NCI-H2171 treated with DMSO at 0.1 percent for 48 hours (cell line): ENCODE measurements around the gene CCDC88C.

Experiments
- DNase-seq: peaks from one replicate; lab custom pipeline; 2025; lab: John Stamatoyannopoulos, UW

Gene CCDC88C

DNA sequence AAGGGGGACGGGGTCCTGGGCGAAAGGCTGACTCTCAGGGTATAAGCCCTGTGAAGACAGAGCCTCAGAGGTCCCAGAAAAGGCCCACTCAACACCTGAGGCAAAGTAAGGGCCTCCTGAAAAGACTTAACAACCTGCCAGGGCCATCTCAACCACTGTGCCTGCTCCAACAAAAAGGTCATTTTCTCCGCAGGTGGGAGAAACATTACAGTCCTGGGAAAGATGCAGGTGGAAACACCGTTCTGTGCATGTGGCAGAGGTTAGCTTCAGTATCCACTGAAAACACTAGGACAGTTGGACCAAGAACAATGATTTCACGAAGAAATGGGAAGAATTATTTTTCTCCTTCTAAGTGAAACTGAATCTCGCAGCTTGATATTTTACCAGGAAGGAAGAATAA is 50.9 kb downstream of the CCDC88C start:
- DNase-seq: no peak

DNA sequence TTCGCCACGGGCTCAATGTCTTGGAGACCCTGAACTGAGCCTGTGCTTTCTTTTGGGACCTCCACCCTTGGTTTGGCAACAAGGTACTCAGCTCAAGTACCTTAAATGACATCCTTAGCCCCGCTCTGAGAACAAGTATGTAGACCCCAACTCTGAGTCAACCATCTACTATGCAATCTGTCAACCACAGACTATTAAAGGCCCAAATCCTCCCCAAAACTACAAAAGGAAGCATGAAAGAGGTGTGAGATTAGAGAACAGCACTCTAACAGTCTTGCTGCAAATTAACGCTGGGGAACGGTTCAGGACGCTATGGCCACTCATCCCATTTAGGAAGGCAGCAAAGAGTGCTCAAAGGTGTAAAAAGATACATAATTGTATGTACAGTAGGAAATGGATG is 52.1 kb downstream of the CCDC88C start:
- no peak for DNase-seq

DNA sequence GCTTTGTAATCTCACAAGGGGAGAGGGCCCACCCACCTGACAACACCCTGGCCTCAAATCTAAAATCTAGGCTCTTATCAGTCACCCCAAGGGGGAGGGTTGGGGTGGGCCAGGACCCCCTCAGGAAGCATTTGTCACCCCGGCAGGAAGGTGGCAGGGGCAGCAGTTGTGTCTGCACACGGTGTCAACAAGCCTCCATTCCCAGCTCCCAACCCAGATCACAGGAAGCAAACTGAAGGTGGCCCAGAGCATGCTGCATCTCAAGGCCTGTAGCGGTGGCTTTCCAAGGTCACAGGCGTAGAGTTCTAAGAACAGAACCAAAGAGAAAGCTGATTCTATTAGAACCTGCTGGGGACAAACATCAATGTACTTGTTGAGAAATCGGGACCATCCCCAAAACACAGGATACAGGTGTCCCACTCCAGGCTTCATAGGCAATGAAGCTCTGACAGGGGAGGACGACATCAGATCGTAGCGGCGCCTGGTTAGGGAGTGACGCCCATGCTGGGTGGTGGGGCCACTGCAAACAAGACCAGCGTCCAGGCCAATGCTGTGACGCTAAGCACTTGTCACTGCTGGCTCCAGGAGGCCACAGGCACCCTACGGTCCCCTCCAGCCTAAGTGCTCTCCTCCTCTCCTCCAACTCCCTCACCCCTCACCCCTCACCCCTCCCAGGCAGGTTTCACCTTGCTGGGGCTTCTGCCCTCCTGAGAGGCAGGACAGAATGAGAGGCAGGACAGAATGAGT is 52.9 kb downstream of the CCDC88C start:
- DNase-seq: no peak

DNA sequence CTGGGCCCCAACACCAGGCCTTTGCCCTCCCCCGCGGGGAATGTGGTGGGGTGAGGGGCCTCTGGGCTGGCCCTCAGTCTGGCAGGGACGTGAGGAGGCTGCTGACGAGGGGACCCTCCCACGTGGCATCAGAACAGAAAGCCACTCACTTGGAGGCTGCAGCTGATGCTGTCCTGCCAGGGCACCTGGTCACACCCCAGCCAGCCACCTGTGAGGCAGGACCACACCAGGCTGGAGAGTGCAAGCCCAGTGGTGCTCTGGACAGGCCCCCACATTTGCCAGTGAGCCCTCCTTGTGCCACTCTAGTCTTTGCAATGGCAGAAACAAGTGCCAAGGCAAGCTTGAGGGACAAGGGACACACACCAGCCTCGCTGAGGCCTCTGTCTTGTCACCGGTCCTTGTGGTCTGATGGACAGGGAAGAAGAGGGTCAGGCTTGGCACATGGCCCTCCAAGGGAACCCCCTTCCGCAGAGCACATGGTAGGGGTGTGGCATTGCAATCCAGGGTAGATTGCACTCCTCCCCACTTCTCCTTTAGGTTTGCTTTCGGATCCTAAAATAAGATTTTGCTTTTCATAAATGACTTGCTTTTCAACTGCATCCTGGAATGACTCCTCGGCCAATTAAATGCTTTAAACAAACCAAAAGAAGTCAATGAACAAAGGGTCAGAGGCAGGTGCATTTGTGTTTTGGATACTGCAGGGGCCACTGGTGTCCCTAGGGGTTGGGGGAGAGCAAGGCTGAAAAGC is 53.7 kb downstream of the CCDC88C start:
- no peak for DNase-seq

DNA sequence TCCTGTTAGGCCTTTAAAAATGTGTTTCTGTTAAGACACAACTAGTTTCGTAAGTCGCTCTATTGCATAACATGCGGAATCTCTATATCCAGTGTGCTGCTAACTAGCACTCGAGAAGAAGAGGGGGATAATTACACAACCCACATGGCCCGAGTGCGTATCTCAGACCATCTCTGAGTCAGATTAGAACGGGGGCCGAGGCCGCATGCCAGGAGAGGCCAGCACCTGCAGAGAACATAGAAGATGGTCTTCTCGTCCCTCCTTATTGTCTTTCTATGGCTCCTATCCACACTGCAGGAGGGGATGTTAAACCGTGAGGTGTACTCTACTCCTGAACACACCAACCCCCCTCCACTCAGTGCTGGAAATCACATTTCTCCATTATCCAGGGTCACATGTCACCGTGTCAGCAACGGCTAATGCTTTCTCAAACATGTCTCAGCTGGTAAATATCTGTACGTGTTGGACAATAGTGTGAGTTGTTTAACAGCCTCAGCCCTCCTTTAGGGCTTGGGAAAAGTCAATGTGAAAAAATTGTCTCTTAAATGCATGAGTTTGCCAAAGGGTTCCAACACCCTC is 56.3 kb downstream of the CCDC88C start:
- no peak for DNase-seq

DNA sequence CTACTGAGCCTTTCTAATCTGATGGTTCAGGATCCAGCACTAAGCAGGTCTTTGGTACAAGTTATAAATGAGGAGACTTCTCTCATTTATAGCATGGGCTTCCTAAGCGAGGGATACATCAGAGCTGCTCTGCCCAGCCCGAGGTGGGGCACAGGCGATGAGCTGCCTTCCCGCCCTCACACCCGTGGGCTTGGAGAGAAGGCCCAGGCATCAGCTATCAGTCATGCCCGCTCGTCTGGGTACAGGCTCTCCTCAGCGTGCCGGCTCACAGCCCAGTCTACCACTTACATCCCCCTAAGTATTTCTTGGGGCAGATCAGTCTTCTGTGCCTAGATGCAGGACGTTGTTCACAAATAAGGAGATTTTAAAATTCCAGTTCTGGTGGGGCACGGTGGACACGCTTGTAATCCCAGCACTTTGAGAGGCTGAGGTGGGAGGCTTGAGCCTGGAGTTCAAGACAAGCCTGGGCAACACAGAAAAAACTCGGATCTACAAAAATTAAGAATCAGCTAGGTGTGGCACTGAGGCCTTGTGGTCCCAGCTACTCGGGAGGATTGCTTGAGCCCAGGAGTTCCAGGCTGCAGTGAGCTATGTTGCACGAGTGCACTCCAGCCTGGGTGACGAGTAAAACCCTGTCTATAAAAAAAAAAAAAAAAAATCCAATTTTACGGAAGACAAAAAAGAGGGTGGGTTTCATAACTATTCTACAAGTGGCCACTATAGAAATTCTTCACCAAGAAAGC is 57.0 kb downstream of the CCDC88C start:
- DNase-seq: no peak

DNA sequence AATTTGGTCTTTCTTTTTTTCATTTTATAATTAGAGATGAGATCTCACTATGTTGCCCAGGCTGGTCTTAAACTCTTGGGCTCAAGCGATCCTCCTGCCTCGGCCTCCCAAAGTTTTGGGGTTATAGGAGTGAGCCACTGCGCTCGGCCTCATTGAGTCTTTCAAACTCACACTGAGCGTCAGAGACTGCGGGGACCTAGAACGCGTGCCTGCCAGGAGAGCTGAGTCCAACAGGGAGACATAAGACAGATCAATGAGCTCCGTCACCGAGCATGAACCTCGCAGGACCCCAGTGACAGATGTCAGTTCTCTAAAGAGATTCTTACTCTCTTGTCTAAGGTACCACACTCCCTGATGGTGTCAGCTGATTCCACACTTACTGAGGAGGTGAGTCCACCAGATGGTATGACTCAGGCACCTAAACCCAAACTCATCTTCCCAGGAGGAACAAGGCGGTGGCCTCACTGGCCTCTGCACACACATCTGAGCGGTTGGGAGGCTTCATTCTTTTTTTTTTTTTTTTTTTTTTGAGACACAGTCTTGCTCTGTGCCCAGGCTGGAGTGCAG is 58.9 kb downstream of the CCDC88C start:
- DNase-seq: peak; percentile 65

DNA sequence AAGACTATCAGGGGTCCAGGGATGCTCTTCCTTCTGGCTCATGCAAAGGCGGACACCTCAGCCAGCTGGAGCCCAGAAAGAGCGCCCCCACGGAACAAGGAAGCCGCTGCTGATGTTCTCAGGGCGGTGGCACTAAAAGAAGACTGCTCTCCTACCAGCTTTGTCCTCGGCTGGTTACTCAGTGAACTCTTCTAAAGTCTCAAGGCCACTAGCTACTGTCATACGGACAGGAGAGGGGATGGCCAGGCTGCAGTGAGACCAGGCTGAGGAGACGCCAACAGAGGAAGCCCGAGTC is 59.6 kb downstream of the CCDC88C start:
- DNase-seq: no peak

DNA sequence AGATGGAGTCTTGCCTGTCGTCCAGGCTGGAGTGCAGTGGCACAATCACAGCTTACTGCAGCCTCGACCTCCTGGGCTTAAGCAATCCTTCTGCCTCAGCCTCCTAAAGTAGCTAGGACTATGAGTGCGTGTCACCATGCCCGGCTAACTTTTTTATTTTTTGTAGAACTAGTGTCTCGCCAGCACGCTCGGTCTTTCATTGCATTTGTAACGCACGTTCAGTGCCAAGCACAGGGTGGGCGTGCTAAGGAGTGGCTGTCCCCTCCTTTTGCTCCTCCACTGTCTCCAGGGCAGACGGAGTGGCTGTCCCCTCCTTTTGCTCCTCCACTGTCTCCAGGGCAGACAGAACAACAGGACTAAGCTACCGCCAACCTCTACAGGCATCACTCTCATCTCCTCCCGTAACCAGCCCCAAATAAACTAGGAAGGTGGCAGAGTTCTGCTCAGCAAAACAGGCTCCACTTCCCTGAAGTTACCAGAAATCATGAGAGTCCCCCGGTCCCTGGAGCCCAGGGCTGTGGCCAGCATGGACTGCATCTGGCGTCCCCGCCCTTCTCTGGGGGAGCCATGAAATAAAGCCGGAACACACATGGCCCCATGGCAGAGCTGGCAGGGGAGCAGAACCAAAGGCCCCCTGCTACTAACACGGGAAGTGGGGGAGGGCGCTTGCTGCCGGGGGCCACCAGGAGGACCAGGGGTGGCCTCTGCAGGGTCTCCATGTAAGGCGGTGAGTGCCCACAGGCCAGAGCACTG is 60.2 kb downstream of the CCDC88C start:
- no peak for DNase-seq

DNA sequence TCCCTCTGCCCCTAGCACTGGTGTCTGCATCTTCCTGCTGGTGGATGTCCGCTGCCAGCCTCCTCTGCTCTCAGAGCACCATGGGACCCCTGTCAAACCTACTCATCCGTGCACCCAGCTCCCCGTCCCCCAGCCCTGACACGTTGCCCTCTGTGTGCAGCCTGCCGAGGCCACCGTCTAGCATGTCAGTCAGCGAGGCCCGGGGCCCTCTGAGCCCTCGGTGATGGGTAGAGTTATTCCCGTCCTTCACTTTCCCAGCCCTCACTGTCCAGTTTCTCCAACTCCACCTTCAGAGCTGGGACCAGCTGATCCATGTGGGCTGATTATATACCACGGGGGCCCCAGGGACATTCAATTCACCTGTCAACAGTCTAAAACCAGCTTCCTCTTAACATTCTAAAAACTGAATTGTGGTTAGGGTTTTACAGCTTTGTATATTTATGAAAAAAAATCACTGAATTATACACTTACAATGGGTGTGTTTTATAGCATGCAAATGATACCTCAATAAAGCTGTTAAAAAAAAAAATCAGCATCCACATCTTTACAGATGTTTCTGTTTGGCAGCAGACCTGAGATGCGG is 61.3 kb downstream of the CCDC88C start:
- no peak for DNase-seq

DNA sequence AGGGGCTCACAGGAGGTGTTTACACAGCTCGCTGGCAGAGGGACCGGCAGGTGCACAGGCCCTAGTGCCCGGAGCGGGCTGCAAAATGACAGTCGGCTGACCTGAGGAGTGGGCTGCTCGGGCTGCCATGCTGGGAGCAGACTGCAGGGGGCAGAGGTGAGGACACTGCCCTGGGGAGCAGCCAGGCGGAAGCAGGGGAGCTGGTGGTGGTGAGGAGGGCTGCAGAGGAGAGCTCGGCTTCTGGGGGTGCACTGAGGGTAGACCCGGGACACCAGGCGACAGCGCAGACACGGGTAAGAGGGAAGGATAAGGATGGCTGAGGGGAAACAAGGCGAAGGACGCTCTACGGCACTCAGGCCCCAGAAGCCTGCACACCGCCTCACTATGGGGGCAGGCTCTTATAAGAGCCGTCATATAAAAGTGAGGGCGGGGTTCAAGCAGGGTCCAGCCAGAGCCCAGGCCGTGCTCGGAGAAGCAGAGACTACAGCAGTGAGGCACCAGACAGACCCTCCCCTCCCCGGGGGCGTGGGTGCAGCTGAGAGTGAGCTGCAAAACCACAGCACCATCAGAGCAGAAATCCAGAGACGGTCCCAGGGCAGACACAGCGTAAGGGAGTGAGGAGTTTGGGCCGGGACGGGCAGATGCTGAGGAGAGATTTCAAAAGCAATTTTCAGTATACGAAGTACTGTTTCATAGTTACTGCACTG is 62.5 kb downstream of the CCDC88C start:
- DNase-seq: no peak

DNA sequence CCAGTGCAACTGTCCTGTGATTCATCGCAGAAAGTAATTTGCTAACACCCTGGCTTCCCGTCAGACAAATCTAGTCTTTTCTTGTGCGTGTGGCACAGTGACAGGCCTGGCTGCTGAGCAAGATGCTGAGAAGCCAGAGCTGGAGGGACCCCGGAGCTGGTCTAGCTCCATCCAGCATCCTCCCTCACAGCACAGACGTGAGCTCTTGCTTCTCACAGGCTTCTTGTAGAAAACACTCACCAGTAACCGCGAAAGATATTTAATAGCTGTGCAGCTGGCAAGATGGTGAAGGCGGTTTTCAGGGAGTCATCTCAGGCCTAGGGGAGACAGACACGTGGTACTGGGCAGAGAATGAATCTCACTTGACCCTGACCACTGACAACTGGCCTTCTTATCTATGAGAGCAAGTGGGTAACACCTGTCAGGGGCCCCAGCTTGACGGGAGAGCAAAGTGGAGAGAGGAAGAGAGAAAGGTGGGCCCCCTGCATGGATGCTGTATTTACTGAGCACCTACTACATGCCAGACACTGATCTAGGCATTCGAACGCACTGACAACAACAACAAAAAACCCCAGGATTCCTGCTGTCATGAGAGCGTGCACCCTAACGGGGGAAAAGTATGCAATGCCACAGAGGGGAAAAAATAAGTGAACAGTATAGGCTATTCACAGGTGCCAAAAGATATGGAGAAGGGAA is 63.3 kb downstream of the CCDC88C start:
- DNase-seq: peak; percentile 68

DNA sequence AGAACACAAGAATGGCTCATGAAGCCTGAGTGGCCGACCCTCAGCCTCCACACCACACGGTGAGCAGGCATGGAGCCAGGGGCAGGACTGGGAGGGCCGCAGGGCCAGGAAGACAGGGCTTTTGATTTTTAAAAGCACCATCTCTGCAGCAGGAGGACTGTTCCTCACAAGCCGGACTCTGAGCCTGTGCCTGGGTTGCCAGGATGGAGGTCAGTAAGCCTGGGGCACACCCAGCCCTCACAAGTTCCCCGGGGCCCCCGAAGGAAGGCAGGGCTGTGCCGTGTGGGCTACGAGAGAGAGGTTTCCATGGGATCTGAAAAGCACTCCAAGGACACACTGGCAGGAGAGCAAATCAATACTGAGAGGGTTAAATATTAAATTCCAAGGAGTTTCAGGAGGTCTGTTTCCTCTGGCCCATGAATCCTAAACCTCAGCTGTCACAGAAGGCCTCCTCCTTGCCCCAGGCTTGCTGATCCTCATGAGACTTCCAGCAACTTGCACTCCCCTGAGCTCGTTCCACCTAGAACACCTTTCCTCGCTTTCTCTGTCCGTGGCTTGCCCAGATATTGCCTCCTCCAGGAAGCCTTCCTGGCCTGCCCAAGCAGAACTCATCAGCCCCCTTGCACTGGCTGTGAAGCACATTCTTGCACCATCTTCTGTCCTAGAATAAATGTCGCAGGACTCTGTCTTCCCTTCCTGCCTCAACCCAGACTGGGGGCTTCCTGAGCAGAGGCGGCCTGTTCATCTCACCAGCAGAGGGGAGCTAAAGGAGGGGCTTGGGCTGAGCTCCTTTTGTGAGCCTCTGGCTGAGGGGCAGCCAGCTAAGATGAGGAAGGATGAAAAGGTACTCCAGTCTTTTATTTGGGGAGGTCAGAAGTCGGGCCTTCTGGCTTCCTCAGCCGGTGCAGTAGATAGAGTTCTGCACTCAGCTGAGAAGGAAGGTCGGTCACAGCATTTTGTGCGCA is 64.6 kb downstream of the CCDC88C start:
- no peak for DNase-seq

DNA sequence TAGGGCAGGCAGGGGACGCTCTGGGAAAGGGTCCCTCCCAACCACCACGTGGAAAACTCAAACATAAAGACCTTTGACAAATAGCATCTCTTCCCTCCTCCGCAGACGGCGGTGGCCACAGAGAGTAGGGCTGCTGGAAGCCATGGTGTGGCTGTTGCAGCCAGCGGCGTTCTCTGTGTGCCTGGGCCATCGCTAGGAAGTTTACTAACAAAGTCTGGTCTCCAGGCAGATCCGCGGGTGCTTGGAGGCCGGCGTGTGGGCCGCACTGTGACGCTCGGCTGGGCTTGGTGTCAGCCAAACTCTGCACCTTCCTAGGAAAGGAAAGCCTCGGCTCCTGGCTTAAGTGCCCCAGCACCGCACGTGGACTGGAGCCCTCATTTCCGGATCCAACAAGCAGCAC is 65.6 kb downstream of the CCDC88C start:
- DNase-seq: no peak

DNA sequence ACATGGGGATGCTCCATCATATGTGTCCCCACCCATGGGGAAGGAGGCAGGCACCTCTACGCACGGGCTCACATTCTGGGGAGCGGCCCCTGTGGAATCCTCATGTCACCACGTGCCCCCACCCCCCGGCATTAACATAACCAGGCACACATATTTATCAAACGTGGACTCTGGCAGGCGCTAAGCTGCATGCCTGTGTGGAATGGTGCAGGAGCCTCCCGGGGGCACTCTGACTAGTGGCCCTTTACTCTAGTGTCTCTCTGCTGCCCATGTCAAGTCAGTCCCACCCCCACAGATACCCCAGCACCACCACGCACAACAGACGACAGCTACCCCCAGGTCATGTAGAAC is 66.1 kb downstream of the CCDC88C start:
- DNase-seq: no peak

DNA sequence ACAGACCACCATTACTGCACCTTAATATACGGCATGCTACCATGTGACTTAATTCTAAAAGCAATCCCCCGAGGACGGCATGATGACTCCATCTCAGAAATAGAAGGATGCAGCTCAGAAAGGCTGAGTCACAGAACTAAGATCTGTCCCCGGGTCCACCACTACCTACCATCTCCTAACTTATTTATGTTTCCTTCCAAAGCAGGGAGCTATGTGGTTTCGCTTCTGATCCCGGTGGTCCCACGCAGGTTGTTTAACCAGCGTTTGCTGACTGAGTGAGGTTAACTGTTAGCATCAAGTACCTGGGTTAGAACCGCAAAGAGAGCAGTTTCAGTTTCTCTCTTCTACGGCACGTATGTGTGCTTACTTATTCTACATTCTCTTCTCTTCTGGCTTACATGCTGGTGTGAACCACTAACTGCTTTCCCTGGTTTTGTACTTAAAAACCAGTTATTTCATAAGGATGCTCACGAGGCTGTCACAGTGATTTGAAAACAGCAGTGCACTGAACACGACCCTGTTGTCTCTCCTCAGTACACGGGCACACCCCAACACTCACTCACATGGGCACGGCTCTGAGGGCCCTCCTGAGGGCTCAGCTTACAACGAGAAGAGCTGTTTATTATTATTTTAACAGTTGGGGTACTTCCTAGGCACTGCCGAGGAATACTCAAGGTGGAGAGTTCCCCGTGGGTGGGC is 66.7 kb downstream of the CCDC88C start:
- DNase-seq: no peak

DNA sequence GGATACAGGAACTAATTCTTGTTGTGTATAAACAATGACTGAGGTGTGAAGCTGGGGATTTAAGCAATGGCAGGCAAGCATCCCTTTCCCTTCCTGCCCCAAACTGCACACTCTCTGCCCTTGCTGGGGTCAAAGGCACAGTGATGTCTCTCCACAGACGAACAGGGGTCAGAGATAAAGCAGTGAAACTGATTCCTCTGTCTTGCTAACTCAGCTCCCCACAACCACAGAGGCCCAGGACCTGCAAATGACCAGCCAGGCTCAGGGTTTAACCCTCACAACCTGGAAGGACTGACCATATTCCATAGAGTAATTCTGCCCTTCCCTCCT is 67.2 kb downstream of the CCDC88C start:
- no peak for DNase-seq

DNA sequence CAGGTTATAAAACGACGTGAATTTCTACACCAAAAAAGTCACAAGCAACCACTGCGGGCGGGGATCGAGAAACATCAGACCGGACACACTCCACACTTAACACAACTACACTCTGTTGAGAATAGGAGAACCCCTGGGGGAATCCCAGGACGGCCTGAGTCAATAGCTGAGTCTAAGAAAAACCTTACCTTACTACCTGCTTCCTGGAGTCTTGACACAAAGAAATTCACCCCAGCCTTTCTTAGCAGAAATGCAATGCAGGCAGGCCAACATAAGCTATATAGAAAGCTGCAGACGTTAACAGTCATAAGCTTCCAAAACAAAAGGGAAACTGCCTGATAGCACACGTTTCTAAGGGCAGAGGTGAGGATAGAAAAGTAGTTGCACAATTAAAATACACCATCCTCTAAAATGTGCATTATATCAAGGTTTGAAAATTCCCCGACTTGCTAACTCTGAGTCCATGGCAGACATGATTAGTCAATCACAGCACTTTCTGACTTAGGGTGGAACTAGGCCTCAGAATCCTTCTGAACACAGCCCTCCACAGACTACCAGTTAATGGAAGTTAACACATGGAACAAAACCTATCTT is 68.0 kb downstream of the CCDC88C start:
- DNase-seq: no peak
